HepG2 (cell line): Measurements from ENCODE around the gene RGS13. TPM values are rescaled to one million over a fixed set of nuclear protein-coding genes. Genes with fewer than 3 reads are reported as not detected.

Source experiments
- CCDC6 ChIP-seq: sonication (generic); formaldehyde crosslinking; IDR thresholded peaks from 2 replicates; pipeline ENCODE4 v1.8.1; 2022; ENCODE audit warnings: mild to moderate bottlenecking, missing genetic modification reagents, moderate library complexity
- CEBPG ChIP-seq: IDR thresholded peaks from 2 replicates; pipeline ENCODE4 v1.6.1; 2016
- CHCHD3 ChIP-seq: sonication (generic); formaldehyde crosslinking; IDR thresholded peaks from 2 replicates; pipeline ENCODE4 v1.8.0; 2022; ENCODE audit warnings: mild to moderate bottlenecking, missing genetic modification reagents, moderate library complexity
- CREM ChIP-seq, 2 experiments: sonication (generic) in 1 of 2; formaldehyde crosslinking in 1 of 2; IDR thresholded peaks; 2 replicates each; pipeline versions ENCODE4 v1.4.0 to v1.6.1; 2016 to 2020; ENCODE audit warnings: antibody characterized with exemption in 1 of 2, mild to moderate bottlenecking in 1 of 2, missing genetic modification reagents in 1 of 2
- HDAC1 ChIP-seq: sonication (generic); formaldehyde crosslinking; IDR thresholded peaks from 2 replicates; pipeline ENCODE4 v1.5.1; 2020; ENCODE audit warnings: mild to moderate bottlenecking, missing genetic modification reagents
- SOX6 ChIP-seq, 2 experiments: fragments of 450-650 bp in 1 of 2; sonication (generic) in 1 of 2; formaldehyde crosslinking in 1 of 2; IDR thresholded peaks; 2 replicates each; pipeline versions ENCODE4 v1.4.0 to v1.6.1; 2017 to 2020; ENCODE audit warnings: antibody characterized with exemption in 1 of 2, mild to moderate bottlenecking in 1 of 2, missing genetic modification reagents in 1 of 2
- ZFP1 ChIP-seq: IDR thresholded peaks from 2 replicates; pipeline ENCODE4 v1.6.1; 2016
- ZMYM4 ChIP-seq: sonication (generic); formaldehyde crosslinking; IDR thresholded peaks from 2 replicates; pipeline ENCODE4 v1.8.1; 2023; ENCODE audit warnings: mild to moderate bottlenecking, missing genetic modification reagents
- ZNF124 ChIP-seq: sonication (generic); formaldehyde crosslinking; IDR thresholded peaks from 2 replicates; pipeline ENCODE4 v1.4.0; 2020; ENCODE audit warnings: missing genetic modification reagents
- ZNF501 ChIP-seq: sonication (generic); formaldehyde crosslinking; IDR thresholded peaks from 2 replicates; pipeline ENCODE4 v1.5.1; 2020; ENCODE audit warnings: mild to moderate bottlenecking, moderate library complexity, missing genetic modification reagents
- ZNF790 ChIP-seq: sonication (generic); formaldehyde crosslinking; IDR thresholded peaks from 2 replicates; pipeline ENCODE4 v1.8.0; 2022; ENCODE audit warnings: missing genetic modification reagents, mild to moderate bottlenecking, borderline replicate concordance
- polyA plus RNA-seq, 8 experiments: library from polyadenylated mRNA; depleted of rRNA in 3 of 8; stranded (reverse) in 7 of 8; unstranded in 1 of 8; fragments of >200 nt; fragmentation: Illumina TruSeq in 4 of 8; extraction: Trizol in 4 of 8; gene quantifications; 2 replicates each; pipeline versions ENCODE4 v1.2.1 to v1.2.3, GENCODE V29; 2011 to 2016; ENCODE audit warnings: low read depth in 4 of 8, missing spikeins in 1 of 8, mixed read lengths in 1 of 8; ENCODE audit not compliant: insufficient read depth in 1 of 8
- total RNA-seq, 5 experiments: library from RNA; depleted of rRNA; stranded (reverse); fragments of >200 nt; fragmentation: Illumina TruSeq; extraction: Trizol; gene quantifications; 2 replicates each; pipeline ENCODE4 v1.2.3, GENCODE V29; 2016; ENCODE audit warnings: low read depth in 1 of 5
- TF ChIP-seq, protein P1 (sequence below): sonication (generic); formaldehyde crosslinking; IDR thresholded peaks from 2 replicates; pipeline ENCODE4 v1.4.0; 2020; ENCODE audit warnings: missing genetic modification reagents, borderline replicate concordance
- TF ChIP-seq, protein P2 (sequence below): sonication (generic); formaldehyde crosslinking; IDR thresholded peaks from 2 replicates; pipeline ENCODE4 v1.4.0; 2020; ENCODE audit warnings: mild to moderate bottlenecking, missing genetic modification reagents
- TF ChIP-seq, protein P3 (sequence below): IDR thresholded peaks from 2 replicates; pipeline ENCODE4 v1.6.1; 2016
- TF ChIP-seq, protein P4 (sequence below): sonication (generic); formaldehyde crosslinking; conservative IDR thresholded peaks from 2 replicates; pipeline ENCODE4 v1.8.0; 2022; ENCODE audit warnings: mild to moderate bottlenecking, moderate library complexity, missing genetic modification reagents
- TF ChIP-seq, protein P5 (sequence below): sonication (generic); formaldehyde crosslinking; IDR thresholded peaks from 2 replicates; pipeline ENCODE4 v1.5.0; 2020; ENCODE audit warnings: missing genetic modification reagents

The RGS13 gene
- total and polyA plus RNA-seq, 2 of the 13 experiments (the other 11 are each of a cell fraction or from before 2014, with no cell fraction given): not detected

DNA sequence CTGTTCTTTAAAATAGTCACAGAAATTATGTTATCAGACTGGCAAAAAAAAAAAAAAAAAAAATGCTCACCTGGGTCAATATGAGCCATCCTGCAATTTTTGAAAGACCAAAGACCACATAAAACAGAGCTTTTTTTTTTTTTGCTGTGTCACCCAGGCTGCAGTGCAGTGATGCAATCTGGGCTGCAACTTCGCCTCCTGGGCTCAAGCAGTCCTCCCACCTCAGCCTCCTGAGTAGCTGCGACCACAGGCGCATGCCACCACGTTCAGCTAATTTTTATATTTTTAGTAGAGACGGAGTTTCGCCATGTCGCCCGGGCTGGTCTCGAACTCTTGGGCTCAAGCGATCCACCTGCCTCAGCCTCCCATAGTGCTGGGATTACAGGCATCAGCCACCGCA is 62.8 kb downstream of the RGS13 start (continued):
- TF ChIP-seq, protein P1, sequence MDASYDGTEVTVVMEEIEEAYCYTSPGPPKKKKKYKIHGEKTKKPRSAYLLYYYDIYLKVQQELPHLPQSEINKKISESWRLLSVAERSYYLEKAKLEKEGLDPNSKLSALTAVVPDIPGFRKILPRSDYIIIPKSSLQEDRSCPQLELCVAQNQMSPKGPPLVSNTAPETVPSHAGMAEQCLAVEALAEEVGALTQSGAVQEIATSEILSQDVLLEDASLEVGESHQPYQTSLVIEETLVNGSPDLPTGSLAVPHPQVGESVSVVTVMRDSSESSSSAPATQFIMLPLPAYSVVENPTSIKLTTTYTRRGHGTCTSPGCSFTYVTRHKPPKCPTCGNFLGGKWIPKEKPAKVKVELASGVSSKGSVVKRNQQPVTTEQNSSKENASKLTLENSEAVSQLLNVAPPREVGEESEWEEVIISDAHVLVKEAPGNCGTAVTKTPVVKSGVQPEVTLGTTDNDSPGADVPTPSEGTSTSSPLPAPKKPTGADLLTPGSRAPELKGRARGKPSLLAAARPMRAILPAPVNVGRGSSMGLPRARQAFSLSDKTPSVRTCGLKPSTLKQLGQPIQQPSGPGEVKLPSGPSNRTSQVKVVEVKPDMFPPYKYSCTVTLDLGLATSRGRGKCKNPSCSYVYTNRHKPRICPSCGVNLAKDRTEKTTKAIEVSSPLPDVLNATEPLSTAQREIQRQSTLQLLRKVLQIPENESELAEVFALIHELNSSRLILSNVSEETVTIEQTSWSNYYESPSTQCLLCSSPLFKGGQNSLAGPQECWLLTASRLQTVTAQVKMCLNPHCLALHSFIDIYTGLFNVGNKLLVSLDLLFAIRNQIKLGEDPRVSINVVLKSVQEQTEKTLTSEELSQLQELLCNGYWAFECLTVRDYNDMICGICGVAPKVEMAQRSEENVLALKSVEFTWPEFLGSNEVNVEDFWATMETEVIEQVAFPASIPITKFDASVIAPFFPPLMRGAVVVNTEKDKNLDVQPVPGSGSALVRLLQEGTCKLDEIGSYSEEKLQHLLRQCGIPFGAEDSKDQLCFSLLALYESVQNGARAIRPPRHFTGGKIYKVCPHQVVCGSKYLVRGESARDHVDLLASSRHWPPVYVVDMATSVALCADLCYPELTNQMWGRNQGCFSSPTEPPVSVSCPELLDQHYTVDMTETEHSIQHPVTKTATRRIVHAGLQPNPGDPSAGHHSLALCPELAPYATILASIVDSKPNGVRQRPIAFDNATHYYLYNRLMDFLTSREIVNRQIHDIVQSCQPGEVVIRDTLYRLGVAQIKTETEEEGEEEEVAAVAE: 0 out of 2 replicates have a peak, but pooled peaks have one; percentile 52
- TF ChIP-seq ZNF501 (CRISPR knock-in tag) (0 out of 2 replicates have a peak, but pooled peaks have one; percentile 32), ZNF790 (CRISPR knock-in tag) (no peak), ZMYM4 (peak; percentile 81), CCDC6 (CRISPR knock-in tag) (no peak), CREM (IDR thresholded peaks at IDR 0.05) (peak; percentile 50; the same call in 1 of the 2 replicates), CREM (CRISPR knock-in tag; IDR thresholded peaks at IDR 0.05) (no peak), ZFP1 (no peak), CEBPG (peak; percentile 95), CHCHD3 (CRISPR knock-in tag) (no peak), ZNF124 (0 out of 2 replicates have a peak, but pooled peaks have one; percentile 33), SOX6 (IDR thresholded peaks at IDR 0.05) (no peak), SOX6 (CRISPR knock-in tag; IDR thresholded peaks at IDR 0.05) (peak; percentile 78), HDAC1 (CRISPR knock-in tag) (peak; percentile 40; the same call in 1 of the 2 replicates)
- TF ChIP-seq, protein P2, sequence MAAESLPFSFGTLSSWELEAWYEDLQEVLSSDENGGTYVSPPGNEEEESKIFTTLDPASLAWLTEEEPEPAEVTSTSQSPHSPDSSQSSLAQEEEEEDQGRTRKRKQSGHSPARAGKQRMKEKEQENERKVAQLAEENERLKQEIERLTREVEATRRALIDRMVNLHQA: no peak
- TF ChIP-seq, protein P3, sequence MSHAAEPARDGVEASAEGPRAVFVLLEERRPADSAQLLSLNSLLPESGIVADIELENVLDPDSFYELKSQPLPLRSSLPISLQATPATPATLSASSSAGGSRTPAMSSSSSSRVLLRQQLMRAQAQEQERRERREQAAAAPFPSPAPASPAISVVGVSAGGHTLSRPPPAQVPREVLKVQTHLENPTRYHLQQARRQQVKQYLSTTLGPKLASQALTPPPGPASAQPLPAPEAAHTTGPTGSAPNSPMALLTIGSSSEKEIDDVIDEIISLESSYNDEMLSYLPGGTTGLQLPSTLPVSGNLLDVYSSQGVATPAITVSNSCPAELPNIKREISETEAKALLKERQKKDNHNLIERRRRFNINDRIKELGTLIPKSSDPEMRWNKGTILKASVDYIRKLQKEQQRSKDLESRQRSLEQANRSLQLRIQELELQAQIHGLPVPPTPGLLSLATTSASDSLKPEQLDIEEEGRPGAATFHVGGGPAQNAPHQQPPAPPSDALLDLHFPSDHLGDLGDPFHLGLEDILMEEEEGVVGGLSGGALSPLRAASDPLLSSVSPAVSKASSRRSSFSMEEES (CRISPR knock-in tag): no peak
- TF ChIP-seq, protein P4, sequence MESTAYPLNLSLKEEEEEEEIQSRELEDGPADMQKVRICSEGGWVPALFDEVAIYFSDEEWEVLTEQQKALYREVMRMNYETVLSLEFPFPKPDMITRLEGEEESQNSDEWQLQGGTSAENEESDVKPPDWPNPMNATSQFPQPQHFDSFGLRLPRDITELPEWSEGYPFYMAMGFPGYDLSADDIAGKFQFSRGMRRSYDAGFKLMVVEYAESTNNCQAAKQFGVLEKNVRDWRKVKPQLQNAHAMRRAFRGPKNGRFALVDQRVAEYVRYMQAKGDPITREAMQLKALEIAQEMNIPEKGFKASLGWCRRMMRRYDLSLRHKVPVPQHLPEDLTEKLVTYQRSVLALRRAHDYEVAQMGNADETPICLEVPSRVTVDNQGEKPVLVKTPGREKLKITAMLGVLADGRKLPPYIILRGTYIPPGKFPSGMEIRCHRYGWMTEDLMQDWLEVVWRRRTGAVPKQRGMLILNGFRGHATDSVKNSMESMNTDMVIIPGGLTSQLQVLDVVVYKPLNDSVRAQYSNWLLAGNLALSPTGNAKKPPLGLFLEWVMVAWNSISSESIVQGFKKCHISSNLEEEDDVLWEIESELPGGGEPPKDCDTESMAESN (CRISPR knock-in tag): 0 out of 2 replicates have a peak, but pooled peaks have one; percentile 21
- TF ChIP-seq, protein P5, sequence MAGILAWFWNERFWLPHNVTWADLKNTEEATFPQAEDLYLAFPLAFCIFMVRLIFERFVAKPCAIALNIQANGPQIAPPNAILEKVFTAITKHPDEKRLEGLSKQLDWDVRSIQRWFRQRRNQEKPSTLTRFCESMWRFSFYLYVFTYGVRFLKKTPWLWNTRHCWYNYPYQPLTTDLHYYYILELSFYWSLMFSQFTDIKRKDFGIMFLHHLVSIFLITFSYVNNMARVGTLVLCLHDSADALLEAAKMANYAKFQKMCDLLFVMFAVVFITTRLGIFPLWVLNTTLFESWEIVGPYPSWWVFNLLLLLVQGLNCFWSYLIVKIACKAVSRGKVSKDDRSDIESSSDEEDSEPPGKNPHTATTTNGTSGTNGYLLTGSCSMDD (CRISPR knock-in tag): no peak
